ENCODE results near the gene RHBDD2. TPM values are rescaled to one million over a fixed set of nuclear protein-coding genes. Genes with fewer than 3 reads are reported as not detected.

Gene RHBDD2
- total and polyA plus RNA-seq, 9 of the 15 experiments (the other 6 are each of a cell fraction or from before 2014, with no cell fraction given): 3.3 to 36.7 (median 17.9) TPM

- TF ChIP-seq HNRNPLL (IDR thresholded peaks at IDR 0.05; ENCODE audit: low read depth, low read length, poor library complexity, severe bottlenecking) (peak; percentile 89), KLF1 (tag; IDR thresholded peaks at IDR 0.05) (peak; percentile 45; the same call in 1 of the 2 replicates), HDAC1 (IDR thresholded peaks at IDR 0.05) (peak in 1 of 2 experiments; percentile 60; a peak in 2 of 4 replicates), ARID1B (IDR thresholded peaks at IDR 0.05) (no peak), ZBED1 (IDR thresholded peaks at IDR 0.05) (peak; percentile 40), BHLHE40 (IDR thresholded peaks at IDR 0.05; ENCODE audit: low read length) (peak; percentile 99), ARID3B (CRISPR knock-in tag; IDR thresholded peaks at IDR 0.05; ENCODE audit: borderline replicate concordance) (no peak), SRF (CRISPR knock-in tag; IDR thresholded peaks at IDR 0.05) (peak in 1 of 2 experiments; percentile 45; a peak in 1 of 4 replicates), POLR2A (conservative IDR thresholded peaks at IDR 0.05) (peak; percentile 93), SMAD4 (CRISPR knock-in tag; conservative IDR thresholded peaks at IDR 0.05) (peak; percentile 61), ID3 (CRISPR knock-in tag; IDR thresholded peaks at IDR 0.05) (no peak), ID3 (tag; IDR thresholded peaks at IDR 0.05) (0 out of 2 replicates have a peak, but pooled peaks have one; percentile 17), EP400 (IDR thresholded peaks at IDR 0.05) (peak; percentile 79; the same call in 1 of the 2 replicates), GMEB1 (CRISPR knock-in tag; IDR thresholded peaks at IDR 0.05) (peak; percentile 80), FOXM1 (IDR thresholded peaks at IDR 0.05; ENCODE audit: low read depth) (no peak; the same call in 1 of the 2 replicates), FOXM1 (CRISPR knock-in tag; IDR thresholded peaks at IDR 0.05; ENCODE audit: low read depth) (peak; percentile 81; the same call in 1 of the 2 replicates), NCOA2 (IDR thresholded peaks at IDR 0.05; ENCODE audit: partially characterized antibody in 2 of 2) (no peak), RUNX1 (IDR thresholded peaks at IDR 0.05; ENCODE audit: low read depth) (no peak), JUN (IDR thresholded peaks at IDR 0.05; ENCODE audit: borderline replicate concordance, low read depth, low read length) (peak; percentile 58; the same call in 1 of the 2 replicates), JUN (CRISPR knock-in tag; IDR thresholded peaks at IDR 0.05; ENCODE audit: borderline replicate concordance) (no peak), SMC3 (conservative IDR thresholded peaks at IDR 0.05; ENCODE audit: insufficient read depth, low read depth, low read length) (0 out of 2 replicates have a peak, but pooled peaks have one; percentile 18), NCOA4 (IDR thresholded peaks at IDR 0.05; ENCODE audit: partially characterized antibody) (no peak), ZBTB43 (CRISPR knock-in tag; IDR thresholded peaks at IDR 0.05) (peak; percentile 75; the same call in 1 of the 2 replicates)
Observed at GRCh38 chr7:75914655-75915415, 36.0 kb downstream of the RHBDD2 start, which contains the start of gene POR (continued).

Measured in K562 (cell line).